NCI-H82 treated with DMSO at 0.1 percent for 48 hours (cell line): ENCODE measurements around the gene CNN3.

Source experiments
- DNase-seq: peaks from one replicate; lab custom pipeline; 2025; ENCODE audit not compliant: unreplicated experiment; lab: John Stamatoyannopoulos, UW

CNN3 gene

DNA sequence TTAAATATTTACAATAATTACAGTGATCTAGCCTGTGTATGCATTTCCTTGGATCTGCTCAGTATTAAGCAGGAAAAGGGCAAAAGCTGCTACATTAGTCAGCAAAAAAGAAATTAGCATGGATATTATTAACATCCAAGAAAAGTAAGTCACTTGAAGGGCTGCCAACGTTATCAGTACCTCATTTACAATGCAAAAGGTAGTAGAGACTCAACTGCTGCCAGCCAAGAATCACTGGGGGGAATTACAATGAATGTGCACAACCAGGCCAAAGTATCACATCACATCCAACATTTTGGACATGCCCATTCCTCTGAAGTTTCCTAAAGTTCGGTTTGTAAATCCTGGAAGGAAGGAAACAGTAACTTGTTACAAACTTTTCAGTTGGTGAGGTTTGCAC lies 1.9 kb downstream of the CNN3 start:
- no peak for DNase-seq

DNA sequence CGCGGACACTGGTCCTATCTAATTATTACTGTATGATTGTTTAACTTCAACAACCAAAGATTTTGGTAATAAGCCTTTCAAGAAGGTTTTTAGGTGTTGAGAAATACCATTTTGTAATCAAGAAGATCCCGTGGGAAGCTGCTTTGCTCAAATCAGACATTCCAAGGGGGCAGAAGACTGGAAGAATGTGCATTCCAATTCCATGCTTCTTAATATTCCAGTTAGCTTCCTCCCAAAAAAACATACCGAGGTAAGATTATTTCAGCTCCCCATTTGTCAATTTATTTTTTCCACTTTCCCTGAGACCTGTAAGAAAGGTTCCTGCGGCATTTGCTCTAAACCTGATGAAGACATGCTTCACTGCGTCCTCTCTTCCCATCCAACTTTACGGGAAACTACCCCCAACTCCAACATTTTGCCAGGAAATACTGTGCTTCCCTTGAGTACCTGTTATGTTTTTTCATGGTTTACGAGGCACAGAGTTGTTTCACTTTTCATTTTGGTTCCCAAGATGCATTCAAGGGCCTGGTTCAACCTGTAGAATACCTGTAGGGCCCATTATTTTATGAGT lies 4.1 kb downstream of the CNN3 start:
- DNase-seq, result no peak

GRCh38 chr1:94921977-94922376 lies 4.9 kb downstream of the CNN3 start:
- DNase-seq, result no peak

GRCh38 chr1:94920061-94920460 lies 6.8 kb downstream of the CNN3 start:
- no peak for DNase-seq

- DNase-seq, result no peak
Observed at GRCh38 chr1:94919241-94920030, 7.5 kb downstream of the CNN3 start.

- DNase-seq, result no peak
Observed at GRCh38 chr1:94917251-94917650, 9.7 kb downstream of the CNN3 start.

GRCh38 chr1:94912263-94913184 lies 14.4 kb downstream of the CNN3 start:
- DNase-seq, result peak; percentile 3

GRCh38 chr1:94909486-94909885 lies 17.4 kb downstream of the CNN3 start:
- DNase-seq, result no peak

GRCh38 chr1:94908965-94909364 lies 17.9 kb downstream of the CNN3 start:
- no peak for DNase-seq

DNA sequence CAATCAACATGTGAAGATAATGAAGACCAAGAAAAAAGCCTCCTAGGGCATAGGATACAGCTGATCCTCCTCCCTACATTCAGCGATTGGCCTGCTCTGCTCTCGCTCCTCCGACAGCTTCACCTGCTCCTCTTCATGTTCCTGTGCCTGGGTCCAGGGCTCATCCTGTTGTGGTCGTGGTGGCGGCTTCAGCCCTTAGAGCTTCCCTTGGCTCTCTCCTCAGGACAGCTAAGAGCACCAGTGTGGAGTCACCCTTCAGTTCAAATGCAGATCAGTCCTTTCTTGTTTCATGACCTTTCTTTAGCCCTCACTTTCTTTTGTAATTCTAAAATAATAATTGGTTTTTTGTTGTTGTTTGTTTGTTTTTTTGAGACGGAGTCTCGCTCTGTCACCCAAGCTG lies 18.7 kb downstream of the CNN3 start:
- DNase-seq, result no peak

DNA sequence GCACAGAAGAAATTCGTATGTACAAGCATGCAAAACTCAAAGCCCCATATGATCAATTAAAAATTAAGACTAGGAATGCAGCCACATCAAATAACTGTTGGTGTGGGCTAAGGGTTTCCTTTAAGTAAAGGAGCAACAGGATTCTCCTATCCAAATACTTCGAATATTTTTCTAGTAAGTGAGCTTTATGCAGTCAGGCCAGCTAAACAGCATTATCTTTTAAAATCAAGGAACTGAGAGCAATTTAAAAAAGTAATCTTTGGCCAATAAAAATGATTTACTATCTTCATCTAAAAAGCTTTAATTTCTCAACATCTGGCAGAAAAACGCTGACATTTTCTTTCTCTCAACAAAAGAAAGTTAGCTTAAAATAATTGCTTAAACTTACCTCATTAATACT lies 19.8 kb downstream of the CNN3 start:
- no peak for DNase-seq

- DNase-seq, result no peak
Observed at GRCh38 chr1:94906382-94906781, 20.5 kb downstream of the CNN3 start.

DNA sequence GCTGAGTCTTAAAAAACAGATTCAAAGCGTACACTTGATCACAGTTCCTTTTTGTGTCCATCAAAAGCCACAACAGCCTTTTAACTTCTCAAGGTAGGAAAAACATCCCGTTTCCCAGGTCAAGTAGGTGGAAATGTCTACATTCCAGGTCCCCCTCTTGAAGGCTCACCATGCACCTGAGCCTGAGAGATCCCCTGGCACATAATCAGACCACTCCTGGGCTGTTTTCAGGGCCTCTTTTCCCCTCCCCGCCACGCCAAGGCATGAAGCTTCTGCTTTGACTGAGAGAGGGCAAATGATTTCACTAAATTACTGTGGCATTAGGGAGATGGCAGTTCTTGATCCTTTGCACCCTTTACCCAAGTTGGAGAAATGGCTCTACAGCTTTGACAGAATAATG lies 21.7 kb downstream of the CNN3 start:
- no peak for DNase-seq

GRCh38 chr1:94903280-94904009 lies 23.5 kb downstream of the CNN3 start:
- DNase-seq, result no peak

- DNase-seq, result no peak
Observed at GRCh38 chr1:94901841-94902240, 25.1 kb downstream of the CNN3 start.

- no peak for DNase-seq
Observed at GRCh38 chr1:94899756-94900155, 27.2 kb downstream of the CNN3 start.

DNA sequence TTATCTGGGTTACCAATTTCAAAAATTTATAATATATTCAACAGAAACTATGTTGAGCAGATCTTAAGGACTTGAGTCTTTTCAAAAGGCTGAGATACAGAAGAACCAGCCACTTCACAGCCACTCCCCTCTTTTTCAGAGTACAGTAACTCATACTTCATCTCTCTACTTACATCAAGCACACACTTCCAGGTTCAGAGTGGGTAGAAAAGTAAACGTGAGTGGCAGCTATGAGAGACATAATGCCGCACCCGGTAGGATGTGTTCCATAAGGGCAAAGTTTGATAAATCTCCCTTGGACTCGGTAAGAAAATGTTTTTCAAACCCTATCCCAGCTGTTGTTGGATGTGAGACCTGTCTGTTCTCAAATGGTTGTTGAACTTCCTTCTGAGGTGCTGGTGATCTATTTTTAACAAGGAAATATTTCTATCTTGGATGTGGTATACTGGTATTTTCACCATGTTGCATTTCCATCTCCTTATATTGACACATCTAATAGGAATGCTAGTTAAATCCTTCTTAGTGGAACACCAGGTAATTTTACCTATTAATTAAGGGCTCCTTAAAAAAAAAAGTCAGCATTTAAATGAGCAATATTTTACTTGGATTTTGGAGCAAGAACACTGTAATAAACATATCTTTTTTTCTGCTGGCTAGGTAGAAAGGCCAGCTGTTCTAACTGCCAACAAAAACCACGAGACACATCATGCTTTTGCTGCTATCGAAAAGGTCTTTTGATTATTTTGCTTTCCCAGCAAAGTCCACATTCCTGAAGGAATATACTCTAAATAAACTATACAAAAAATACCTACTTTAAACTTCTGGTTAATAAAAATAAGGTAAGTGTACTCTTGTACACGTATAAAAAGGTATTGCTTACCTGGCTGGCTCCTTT lies 28.2 kb downstream of the CNN3 start:
- no peak for DNase-seq

DNA sequence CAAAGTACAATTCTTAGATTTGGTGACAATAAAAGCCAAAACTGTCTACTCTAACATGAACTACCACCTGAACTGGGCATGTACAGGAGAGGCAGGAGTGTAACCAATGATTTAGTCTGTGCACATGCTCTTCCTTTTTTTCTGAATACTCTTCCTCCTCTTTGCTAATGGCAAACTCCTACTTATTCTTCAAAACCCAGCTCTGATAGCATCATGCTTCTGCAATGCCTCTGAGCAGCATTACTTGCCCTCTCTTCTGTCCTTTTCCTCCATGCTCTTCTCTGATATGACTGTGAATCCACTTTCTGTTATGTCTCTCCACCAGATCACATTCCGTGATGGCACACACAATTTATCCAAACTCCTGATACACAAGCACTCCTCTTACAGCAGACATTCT lies 31.4 kb downstream of the CNN3 start:
- DNase-seq, result no peak

DNA sequence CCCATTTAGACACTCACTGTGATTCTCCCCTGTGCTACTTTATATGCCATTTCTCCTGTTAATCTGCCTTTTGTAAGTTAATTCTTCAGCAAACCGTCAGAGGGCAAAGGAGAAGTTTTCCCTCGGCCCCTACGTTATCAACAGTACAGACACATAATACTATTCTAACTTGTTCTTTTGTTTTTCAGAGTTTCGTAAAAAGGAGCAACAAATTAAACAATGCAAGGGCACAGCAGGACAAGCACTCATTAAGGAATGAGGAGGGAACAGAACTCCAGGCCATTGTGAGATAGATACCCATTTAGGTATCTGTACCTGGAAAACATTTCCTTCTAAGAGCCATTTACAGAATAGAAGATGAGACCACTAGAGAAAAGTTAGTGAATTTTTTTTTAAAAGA lies 32.3 kb downstream of the CNN3 start:
- DNase-seq, result no peak

DNA sequence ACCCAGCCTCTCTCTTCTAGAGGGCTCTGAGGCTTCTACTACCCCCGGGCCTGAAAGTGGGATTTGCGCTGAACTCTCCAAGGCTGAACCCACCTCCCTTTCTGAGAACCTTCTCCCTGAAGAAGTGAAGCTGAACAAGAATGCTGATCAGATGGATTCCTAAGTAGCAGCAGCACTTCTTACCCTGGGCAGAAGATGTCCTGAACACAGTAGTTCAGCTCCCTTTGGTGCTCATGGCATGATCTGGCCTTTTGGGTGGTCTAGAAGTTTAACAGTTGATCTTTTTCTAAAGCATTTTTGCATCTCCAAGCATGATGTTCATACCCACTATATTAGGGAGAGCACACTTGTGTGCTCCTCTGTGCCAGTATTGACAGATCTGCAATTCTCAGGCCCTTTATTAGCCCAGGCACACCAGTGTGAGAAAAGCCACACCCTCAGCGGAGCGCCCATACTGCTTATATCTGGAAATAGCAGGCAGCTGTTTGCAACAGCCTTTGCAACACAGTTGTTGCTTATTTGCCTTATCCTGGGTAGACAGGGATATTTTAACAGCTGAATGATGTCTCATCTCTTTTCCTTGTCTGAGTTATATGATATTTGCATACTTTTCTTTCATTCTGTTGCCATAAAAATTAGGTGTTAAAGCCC lies 34.2 kb downstream of the CNN3 start:
- DNase-seq, result no peak
